Astrocyte of the cerebellum (primary cell): Measurements from ENCODE around the gene TMEM131L.

Source experiments
- DNase-seq: peaks from one replicate; pipeline ENCODE4 v3.0.0-alpha.2; 2011; ENCODE audit warnings: low read depth
- H3K4me3 ChIP-seq: 2 replicates; pipeline ENCODE4 v1.5.1; 2011; ENCODE audit warnings: mild to moderate bottlenecking, low read depth, low read length, moderate library complexity
- in situ Hi-C: cut with HindIII; loops from 2 replicates; pipeline ENCODE4 v1.10.0; 2017; ENCODE audit warnings: low sequenced_read_pairs
- TF ChIP-seq, protein P1 (sequence below): IDR thresholded peaks from 2 replicates; pipeline ENCODE4 v1.5.1; 2012; ENCODE audit warnings: low read length, low read depth, moderate library complexity, mild to moderate bottlenecking; ENCODE audit errors: missing control alignments

Gene TMEM131L

DNA sequence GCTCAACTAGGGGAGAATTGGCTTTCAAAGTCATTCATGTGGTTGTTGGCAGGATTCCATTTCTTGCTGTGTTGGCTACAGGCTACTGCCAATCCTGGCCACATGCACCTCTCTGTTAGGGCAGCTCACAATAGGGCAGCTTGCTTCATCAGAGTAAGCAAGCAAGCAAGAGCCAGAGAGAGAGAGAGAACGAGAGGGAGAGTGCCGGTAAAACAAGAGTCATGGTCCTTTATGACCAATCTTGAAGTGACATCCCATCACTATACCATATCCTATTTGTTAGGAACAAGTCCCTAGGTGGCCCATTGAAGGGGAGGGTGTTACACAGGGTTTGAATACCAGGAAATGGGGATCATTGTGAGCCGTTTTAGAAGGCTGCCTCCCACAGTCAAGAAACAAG, 185.0 kb downstream of the TMEM131L start:
- DNase-seq = peak; percentile 53
- in situ Hi-C loops = no loop called here
- no peak overlapping the region for H3K4me3 ChIP-seq
- TF ChIP-seq, protein P1, sequence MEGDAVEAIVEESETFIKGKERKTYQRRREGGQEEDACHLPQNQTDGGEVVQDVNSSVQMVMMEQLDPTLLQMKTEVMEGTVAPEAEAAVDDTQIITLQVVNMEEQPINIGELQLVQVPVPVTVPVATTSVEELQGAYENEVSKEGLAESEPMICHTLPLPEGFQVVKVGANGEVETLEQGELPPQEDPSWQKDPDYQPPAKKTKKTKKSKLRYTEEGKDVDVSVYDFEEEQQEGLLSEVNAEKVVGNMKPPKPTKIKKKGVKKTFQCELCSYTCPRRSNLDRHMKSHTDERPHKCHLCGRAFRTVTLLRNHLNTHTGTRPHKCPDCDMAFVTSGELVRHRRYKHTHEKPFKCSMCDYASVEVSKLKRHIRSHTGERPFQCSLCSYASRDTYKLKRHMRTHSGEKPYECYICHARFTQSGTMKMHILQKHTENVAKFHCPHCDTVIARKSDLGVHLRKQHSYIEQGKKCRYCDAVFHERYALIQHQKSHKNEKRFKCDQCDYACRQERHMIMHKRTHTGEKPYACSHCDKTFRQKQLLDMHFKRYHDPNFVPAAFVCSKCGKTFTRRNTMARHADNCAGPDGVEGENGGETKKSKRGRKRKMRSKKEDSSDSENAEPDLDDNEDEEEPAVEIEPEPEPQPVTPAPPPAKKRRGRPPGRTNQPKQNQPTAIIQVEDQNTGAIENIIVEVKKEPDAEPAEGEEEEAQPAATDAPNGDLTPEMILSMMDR = no peak

DNA sequence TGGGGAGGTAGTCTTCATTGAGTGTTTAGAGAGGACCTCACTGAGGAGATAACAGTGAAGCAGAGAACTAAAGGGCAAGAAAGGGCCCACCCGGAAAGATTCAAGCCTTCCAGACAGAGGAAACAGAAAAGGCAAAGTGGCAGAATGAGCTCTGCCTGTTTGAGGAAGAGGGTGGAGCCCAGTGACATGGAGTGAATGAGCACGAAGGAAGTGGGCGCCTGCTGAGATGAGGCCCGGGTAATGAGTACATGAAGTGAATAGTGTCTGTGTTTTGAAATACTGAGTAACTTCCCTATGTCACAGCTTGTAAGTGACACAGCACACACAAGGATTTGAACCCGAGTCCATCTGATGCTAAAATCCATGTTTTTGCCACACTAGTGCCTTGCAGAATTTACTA, 185.4 kb downstream of the TMEM131L start:
- no peak overlapping the region for H3K4me3 ChIP-seq
- in situ Hi-C loops = no loop called here
- DNase-seq = no peak
- TF ChIP-seq, protein P1 = no peak

DNA sequence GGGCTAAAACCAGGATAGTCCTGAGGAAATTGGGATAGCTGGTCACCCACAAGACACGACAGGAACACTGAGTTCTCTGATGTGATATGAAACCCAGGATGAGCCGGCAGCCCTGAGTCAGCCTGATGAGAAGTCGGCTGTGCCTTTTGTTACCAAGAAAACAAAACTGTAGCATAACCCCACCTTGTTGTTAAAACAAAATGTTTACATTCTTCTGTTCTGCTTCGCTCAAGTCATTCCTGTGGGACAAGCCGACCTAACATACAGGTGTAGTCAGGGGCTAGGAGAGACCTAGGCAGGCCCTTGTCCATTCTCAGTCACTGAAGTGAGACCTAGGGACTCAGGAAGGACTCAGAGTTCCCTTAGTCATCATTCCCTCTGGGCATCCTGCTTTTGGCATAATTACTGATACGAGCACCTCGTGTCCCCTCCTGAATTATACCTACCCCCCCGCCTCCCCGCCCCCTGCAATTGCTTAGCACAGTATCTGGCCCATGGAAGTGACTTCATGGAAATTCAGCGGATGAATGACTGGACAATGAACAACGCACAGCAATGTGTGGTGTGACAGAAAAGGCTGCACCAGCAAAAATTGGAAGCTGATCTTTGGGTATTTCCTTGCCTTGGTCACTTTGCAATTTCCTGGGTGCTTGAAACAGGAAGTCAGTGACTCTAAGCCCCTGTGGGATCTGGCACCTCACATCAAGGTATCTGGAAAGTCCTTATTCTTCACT, 186.1 kb downstream of the TMEM131L start:
- in situ Hi-C loops = no loop called here
- no peak for DNase-seq
- H3K4me3 ChIP-seq = no peak overlapping the region
- TF ChIP-seq, protein P1 = no peak

DNA sequence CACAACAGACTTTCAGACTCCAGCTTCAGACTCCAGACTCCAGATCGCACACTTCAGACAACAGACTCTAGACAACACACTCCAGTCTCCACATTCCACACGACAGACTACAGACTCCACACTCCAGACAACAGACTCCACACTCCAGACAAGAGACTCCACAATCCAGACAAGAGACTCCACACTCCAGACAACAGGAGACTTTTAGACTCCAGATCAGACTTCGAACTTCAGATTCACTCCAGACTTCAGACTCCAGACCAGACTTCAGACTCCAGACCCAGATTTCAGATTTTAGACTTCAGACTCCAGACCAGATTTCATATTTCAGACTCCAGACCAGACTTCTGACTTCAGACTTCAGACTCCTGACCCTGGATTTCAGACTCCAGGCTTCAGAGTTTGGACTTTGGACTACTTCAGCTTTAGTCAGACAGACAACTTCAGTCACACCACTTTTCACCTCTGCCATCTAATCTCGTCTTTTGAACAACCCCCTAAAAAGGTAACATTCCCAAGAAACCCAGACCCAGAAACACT, 188.9 kb downstream of the TMEM131L start:
- no peak overlapping the region for H3K4me3 ChIP-seq
- in situ Hi-C loops = no loop called here
- TF ChIP-seq, protein P1 = no peak
- DNase-seq = no peak

DNA sequence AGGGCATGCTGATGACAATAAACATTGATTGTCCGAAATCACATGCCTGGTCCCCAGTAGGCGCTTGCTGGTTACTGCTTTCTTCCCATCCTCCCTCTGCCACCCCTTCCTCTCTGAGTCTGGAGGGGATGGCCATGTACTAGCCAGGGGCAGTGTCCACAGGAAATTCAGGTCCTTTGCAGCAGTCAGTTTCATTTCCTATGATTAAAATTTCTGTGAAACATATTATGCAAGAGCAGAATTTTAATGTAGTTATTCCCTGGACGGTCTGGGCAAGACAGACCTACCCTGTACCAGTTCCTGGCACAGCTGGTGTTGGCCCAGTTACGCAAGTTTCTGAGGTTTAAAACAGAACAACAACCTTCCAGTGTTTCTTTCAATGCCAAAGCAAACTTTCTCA, 189.8 kb downstream of the TMEM131L start:
- TF ChIP-seq, protein P1 = no peak
- H3K4me3 ChIP-seq = no peak overlapping the region
- peak; percentile 13 for DNase-seq
- in situ Hi-C loops = no loop called here

DNA sequence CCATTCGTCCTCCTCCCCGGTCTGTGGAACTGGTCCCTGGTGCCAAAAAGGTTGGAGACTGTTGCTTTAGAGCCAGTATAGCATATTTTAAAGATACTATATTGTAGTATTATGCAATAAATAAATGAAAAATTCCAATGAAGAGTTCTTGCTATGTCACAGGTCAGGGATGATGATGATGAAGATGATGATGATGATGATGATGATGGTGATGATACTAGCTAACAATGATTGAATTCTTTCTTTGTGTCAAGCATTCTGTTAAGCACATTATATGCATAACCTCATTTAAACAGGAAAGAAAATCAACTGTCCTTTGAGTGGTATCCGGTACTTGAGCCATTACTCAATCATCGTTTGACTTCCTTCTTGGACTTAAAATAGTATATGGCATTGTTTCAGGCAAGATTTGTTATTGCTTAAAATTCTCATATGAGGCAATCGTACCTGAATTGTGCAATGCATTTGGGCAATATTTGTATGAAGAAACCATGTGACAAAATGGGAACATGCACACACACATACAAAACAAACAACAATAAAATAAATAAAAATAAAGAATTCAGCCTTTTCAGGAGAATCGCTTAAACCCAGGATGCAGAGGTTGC, 195.2 kb downstream of the TMEM131L start:
- in situ Hi-C loops = no loop called here
- H3K4me3 ChIP-seq = no peak overlapping the region
- no peak for DNase-seq
- TF ChIP-seq, protein P1 = no peak
